HCT116 (cell line): ENCODE measurements around the gene PPP2R2D. TPM values are rescaled to one million over a fixed set of nuclear protein-coding genes. Genes with fewer than 3 reads are reported as not detected.
"Not testable (repeated sequence)": the region's sequence is repeated elsewhere in the genome, so short reads cannot be mapped to it uniquely, and the experiment has no call there.

Experiments used
- ATAC-seq: fragments of 200-7000 bp; cut with Tn5 transposase; 2 replicates; pipeline ENCODE4 v1.9.1; 2020; ENCODE audit warnings: mild to moderate bottlenecking, moderate library complexity
- BruUV-seq: library from RNA; stranded (reverse); fragments of 400-500 nt; replicated peaks from 2 replicates; lab custom pipeline; 2021; lab: Mats Ljungman, UMichigan
- CTCF ChIA-PET: fragments of 300-600 bp; sonication (Branson Sonifier 250); formaldehyde crosslinking; loops from one replicate; lab custom pipeline; 2021; ENCODE audit warnings: antibody characterized with exemption; lab: Charles Lee
- POLR2A ChIA-PET: fragments of 300-600, 350-600 bp; sonication (Branson Sonifier 250); formaldehyde crosslinking; loops from one replicate; lab custom pipeline; 2021; ENCODE audit warnings: antibody characterized with exemption; lab: Charles Lee
- RAD21 ChIA-PET, 2 experiments: fragments of 300-600 bp; sonication (Branson Sonifier 250); formaldehyde crosslinking; loops; one replicate each; lab custom pipeline; 2023; ENCODE audit warnings: low total read pairs in 2 of 2; ENCODE audit not compliant: uncharacterized antibody in 2 of 2, unreplicated experiment in 2 of 2, low non-redundant PET in 1 of 2; lab: Charles Lee
- DNase-seq: peaks from one replicate; pipeline ENCODE4 v3.0.0-alpha.2; 2010; ENCODE audit warnings: low read depth, low spot score
- H2AFZ ChIP-seq: fragments of 200-600 bp; shearing (Covaris generic), sonication (generic); 2 replicates; pipeline ENCODE4 v1.6.1; 2017; ENCODE audit warnings: low read depth, mixed run types, mixed read lengths, antibody characterized with exemption, low read length; ENCODE audit not compliant: poor library complexity, severe bottlenecking
- H3K27ac ChIP-seq: 2 replicates; pipeline ENCODE4 v1.5.1; 2012; ENCODE audit warnings: low read depth, low read length
- H3K27me3 ChIP-seq: fragments of 200-600 bp; sonication (generic); 2 replicates; pipeline ENCODE4 v1.6.1; 2016; ENCODE audit warnings: mixed run types, low read length, mixed read lengths; ENCODE audit not compliant: insufficient read depth
- H3K36me3 ChIP-seq, 2 experiments: fragments of 200-500 bp in 1 of 2; fragments of 200-600 bp in 1 of 2; sonication (Bioruptor generic) in 1 of 2; sonication (generic) in 1 of 2; 2 replicates each; pipeline versions ENCODE4 v1.5.1 to v1.6.1; 2014 to 2016; ENCODE audit warnings: low read length in 2 of 2, inconsistent platforms in 1 of 2, mixed read lengths in 1 of 2, mixed run types in 1 of 2; ENCODE audit not compliant: insufficient read depth in 2 of 2, control insufficient read depth in 1 of 2
- H3K4me1 ChIP-seq, 2 experiments: fragments of 200-600 bp in 1 of 2; sonication (generic) in 1 of 2; 2 replicates each; pipeline versions ENCODE4 v1.5.1 to v1.6.1; 2012 to 2017; ENCODE audit warnings: low read length in 2 of 2, inconsistent platforms in 1 of 2, mild to moderate bottlenecking in 1 of 2, mixed read lengths in 1 of 2, mixed run types in 1 of 2, moderate library complexity in 1 of 2; ENCODE audit not compliant: insufficient read depth in 2 of 2, control insufficient read depth in 1 of 2
- H3K4me2 ChIP-seq: fragments of 200-600 bp; sonication (generic); 2 replicates; pipeline ENCODE4 v1.6.1; 2017; ENCODE audit warnings: mixed run types, low read length, mixed read lengths
- H3K4me3 ChIP-seq, 2 experiments: fragments of 200-600 bp in 1 of 2; sonication (generic) in 1 of 2; replicated peaks in 1 of 2; 2 replicates each; pipeline ENCODE4 v1.5.1; 2011 to 2016; ENCODE audit warnings: low read length in 2 of 2, control low read depth in 1 of 2, low read depth in 1 of 2, mild to moderate bottlenecking in 1 of 2, mixed read lengths in 1 of 2, mixed run types in 1 of 2
- H3K79me2 ChIP-seq: fragments of 200-600 bp; sonication (generic); 2 replicates; pipeline ENCODE4 v1.6.1; 2017; ENCODE audit warnings: mild to moderate bottlenecking, mixed run types, low read length, moderate library complexity, mixed read lengths; ENCODE audit not compliant: insufficient read depth
- H3K9ac ChIP-seq: fragments of 200-600 bp; sonication (generic); 2 replicates; pipeline ENCODE4 v1.6.1; 2016; ENCODE audit warnings: low read length, mixed read lengths
- H3K9me2 ChIP-seq: fragments of 200-600 bp; sonication (generic), shearing (Covaris generic); 2 replicates; pipeline ENCODE4 v1.6.1; 2017; ENCODE audit warnings: mixed run types, mild to moderate bottlenecking, moderate library complexity; ENCODE audit not compliant: insufficient read depth
- H3K9me3 ChIP-seq, 2 experiments: fragments of 200-500 bp in 1 of 2; fragments of 200-600 bp in 1 of 2; sonication (Bioruptor generic) in 1 of 2; sonication (generic) in 1 of 2; 2 replicates each; pipeline ENCODE4 v1.6.1; 2014 to 2017; ENCODE audit warnings: low read length in 2 of 2, mixed read lengths in 2 of 2, inconsistent platforms in 1 of 2, low read depth in 1 of 2, mild to moderate bottlenecking in 1 of 2, mixed run types in 1 of 2, moderate library complexity in 1 of 2; ENCODE audit not compliant: control insufficient read depth in 1 of 2, insufficient read depth in 1 of 2
- H4K20me1 ChIP-seq: fragments of 200-600 bp; sonication (generic), shearing (Covaris generic); 2 replicates; pipeline ENCODE4 v1.6.1; 2017; ENCODE audit warnings: mixed run types, mild to moderate bottlenecking, moderate library complexity; ENCODE audit not compliant: insufficient read depth
- EGR1 ChIP-seq: IDR thresholded peaks from 2 replicates; pipeline ENCODE4 v1.6.1; 2012; ENCODE audit warnings: low read depth
- ELF1 ChIP-seq: IDR thresholded peaks from 2 replicates; pipeline ENCODE4 v1.6.1; 2012; ENCODE audit warnings: low read depth, borderline replicate concordance
- EZH2 ChIP-seq: fragments of 200-600 bp; sonication (generic); IDR thresholded peaks from 2 replicates; pipeline ENCODE4 v1.6.1; 2017; ENCODE audit warnings: antibody characterized with exemption, mixed run types
- EZH2phosphoT487 ChIP-seq: fragments of 200-600 bp; IDR thresholded peaks from 2 replicates; pipeline ENCODE4 v1.6.1; 2018; ENCODE audit warnings: antibody characterized with exemption, borderline replicate concordance
- FOSL1 ChIP-seq: IDR thresholded peaks from 2 replicates; pipeline ENCODE4 v1.6.1; 2012; ENCODE audit warnings: low read depth
- JUND ChIP-seq: IDR thresholded peaks from 2 replicates; pipeline ENCODE4 v1.6.1; 2012
- SIN3A ChIP-seq: IDR thresholded peaks from 2 replicates; pipeline ENCODE4 v1.6.1; 2012; ENCODE audit warnings: low read depth
- SP1 ChIP-seq: IDR thresholded peaks from 2 replicates; pipeline ENCODE4 v1.6.1; 2012; ENCODE audit warnings: low read depth
- TCF7L2 ChIP-seq: IDR thresholded peaks from 2 replicates; pipeline ENCODE4 v1.7.0; 2011; ENCODE audit warnings: borderline replicate concordance, inconsistent platforms; ENCODE audit not compliant: insufficient read depth, insufficient read length; ENCODE audit errors: extremely low read depth
- YY1 ChIP-seq: IDR thresholded peaks from 2 replicates; pipeline ENCODE4 v1.6.1; 2011; ENCODE audit warnings: low read length, low read depth, moderate library complexity, mild to moderate bottlenecking; ENCODE audit not compliant: insufficient replicate concordance; ENCODE audit errors: extremely low read depth
- ZFX ChIP-seq: fragments of 450-650 bp; IDR thresholded peaks from 2 replicates; pipeline ENCODE4 v1.6.1; 2017
- ZNF274 ChIP-seq: fragments of 200-500 bp; sonication (Bioruptor generic); IDR thresholded peaks from 2 replicates; pipeline ENCODE4 v1.6.1; 2014; ENCODE audit warnings: mild to moderate bottlenecking, low read depth, low read length, inconsistent platforms
- intact Hi-C: fragments of 100-400 bp; cut with micrococcal nuclease; formaldehyde crosslinking; loops from 2 replicates; pipeline ENCODE4 v1.10.0; 2022
- total RNA-seq: library from RNA; stranded (reverse); gene quantifications from one replicate; pipeline ENCODE4 v1.2.1, GENCODE V29; 2021; ENCODE audit not compliant: unreplicated experiment
- TF ChIP-seq, protein P1 (sequence below): IDR thresholded peaks from 2 replicates; pipeline ENCODE4 v1.6.1; 2012
- TF ChIP-seq, protein P2 (sequence below): IDR thresholded peaks from 2 replicates; pipeline ENCODE4 v1.6.1; 2012; ENCODE audit warnings: low read depth

The PPP2R2D gene
- total RNA-seq, 1 experiment from 2014 or later: 18.1 TPM

- Histone ChIP-seq H4K20me1 (no peaks in the 10 kb centered on the region), H3K4me1 (peaks cover 0 to 5% of the 10 kb centered on the region in 2 experiments; a peak in 2 of 4 replicates), H3K79me2 (peaks cover 19% of the 10 kb centered on the region), H3K9me2 (no peaks in the 10 kb centered on the region), H3K9ac (no peak overlapping the region), H3K27ac (no peak overlapping the region), H2AFZ (no peak overlapping the region), H3K9me3 (no peaks in the 10 kb centered on the region), H3K4me2 (no peak overlapping the region), H3K4me3 (no peak overlapping the region), H3K36me3 (no peaks in the 10 kb centered on the region; a peak in 1 of 4 replicates), H3K27me3 (no peaks in the 10 kb centered on the region)
- ChIA-PET CTCF (interaction anchor here (1.4 kb wide), 1 partner anchor 39 kb away, joined by 3 read pairs; no protein-coding TSS in a partner anchor), RAD21 (no interaction called here), POLR2A (no interaction called here)
- BruUV-seq: no TSS peak
- TF ChIP-seq ELF1 (no peak), ZNF274 (no peak), ZFX (no peak), EZH2phosphoT487 (no peak), YY1 (no peak), JUND (no peak), EZH2 (no peak), SIN3A (no peak), FOSL1 (no peak), SP1 (no peak), EGR1 (no peak), TCF7L2 (no peak)
- TF ChIP-seq, protein P1, sequence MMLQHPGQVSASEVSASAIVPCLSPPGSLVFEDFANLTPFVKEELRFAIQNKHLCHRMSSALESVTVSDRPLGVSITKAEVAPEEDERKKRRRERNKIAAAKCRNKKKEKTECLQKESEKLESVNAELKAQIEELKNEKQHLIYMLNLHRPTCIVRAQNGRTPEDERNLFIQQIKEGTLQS: no peak
- TF ChIP-seq, protein P2, sequence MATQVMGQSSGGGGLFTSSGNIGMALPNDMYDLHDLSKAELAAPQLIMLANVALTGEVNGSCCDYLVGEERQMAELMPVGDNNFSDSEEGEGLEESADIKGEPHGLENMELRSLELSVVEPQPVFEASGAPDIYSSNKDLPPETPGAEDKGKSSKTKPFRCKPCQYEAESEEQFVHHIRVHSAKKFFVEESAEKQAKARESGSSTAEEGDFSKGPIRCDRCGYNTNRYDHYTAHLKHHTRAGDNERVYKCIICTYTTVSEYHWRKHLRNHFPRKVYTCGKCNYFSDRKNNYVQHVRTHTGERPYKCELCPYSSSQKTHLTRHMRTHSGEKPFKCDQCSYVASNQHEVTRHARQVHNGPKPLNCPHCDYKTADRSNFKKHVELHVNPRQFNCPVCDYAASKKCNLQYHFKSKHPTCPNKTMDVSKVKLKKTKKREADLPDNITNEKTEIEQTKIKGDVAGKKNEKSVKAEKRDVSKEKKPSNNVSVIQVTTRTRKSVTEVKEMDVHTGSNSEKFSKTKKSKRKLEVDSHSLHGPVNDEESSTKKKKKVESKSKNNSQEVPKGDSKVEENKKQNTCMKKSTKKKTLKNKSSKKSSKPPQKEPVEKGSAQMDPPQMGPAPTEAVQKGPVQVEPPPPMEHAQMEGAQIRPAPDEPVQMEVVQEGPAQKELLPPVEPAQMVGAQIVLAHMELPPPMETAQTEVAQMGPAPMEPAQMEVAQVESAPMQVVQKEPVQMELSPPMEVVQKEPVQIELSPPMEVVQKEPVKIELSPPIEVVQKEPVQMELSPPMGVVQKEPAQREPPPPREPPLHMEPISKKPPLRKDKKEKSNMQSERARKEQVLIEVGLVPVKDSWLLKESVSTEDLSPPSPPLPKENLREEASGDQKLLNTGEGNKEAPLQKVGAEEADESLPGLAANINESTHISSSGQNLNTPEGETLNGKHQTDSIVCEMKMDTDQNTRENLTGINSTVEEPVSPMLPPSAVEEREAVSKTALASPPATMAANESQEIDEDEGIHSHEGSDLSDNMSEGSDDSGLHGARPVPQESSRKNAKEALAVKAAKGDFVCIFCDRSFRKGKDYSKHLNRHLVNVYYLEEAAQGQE: no peak
- DNase-seq (no peak), ATAC-seq (no peak)
- intact Hi-C loops: no loop called here
These were observed 83.0 kb downstream of the PPP2R2D start for GRCh38 chr10:131983780-131984179.

- BruUV-seq, H3K9ac ChIP-seq, H3K4me2 ChIP-seq, H3K4me3 ChIP-seq, RAD21 ChIA-PET, H3K27me3 ChIP-seq, H3K79me2 ChIP-seq, H3K9me3 ChIP-seq, POLR2A ChIA-PET, CTCF ChIA-PET, intact Hi-C loops, DNase-seq, H3K9me2 ChIP-seq, H2AFZ ChIP-seq, H4K20me1 ChIP-seq, ATAC-seq, H3K4me1 ChIP-seq, H3K36me3 ChIP-seq, H3K27ac ChIP-seq: not testable (repeated sequence)
These were observed 86.0 kb downstream of the PPP2R2D start for GRCh38 chr10:131986851-131987250.
